Measurements from ENCODE around the gene CFAP410. TPM values are rescaled to one million over a fixed set of nuclear protein-coding genes. Genes with fewer than 3 reads are reported as not detected.

The CFAP410 gene
- total and polyA plus RNA-seq, 2 donors from 2014 or later: 23.3 to 45.3 TPM

- TF ChIP-seq, protein P1, sequence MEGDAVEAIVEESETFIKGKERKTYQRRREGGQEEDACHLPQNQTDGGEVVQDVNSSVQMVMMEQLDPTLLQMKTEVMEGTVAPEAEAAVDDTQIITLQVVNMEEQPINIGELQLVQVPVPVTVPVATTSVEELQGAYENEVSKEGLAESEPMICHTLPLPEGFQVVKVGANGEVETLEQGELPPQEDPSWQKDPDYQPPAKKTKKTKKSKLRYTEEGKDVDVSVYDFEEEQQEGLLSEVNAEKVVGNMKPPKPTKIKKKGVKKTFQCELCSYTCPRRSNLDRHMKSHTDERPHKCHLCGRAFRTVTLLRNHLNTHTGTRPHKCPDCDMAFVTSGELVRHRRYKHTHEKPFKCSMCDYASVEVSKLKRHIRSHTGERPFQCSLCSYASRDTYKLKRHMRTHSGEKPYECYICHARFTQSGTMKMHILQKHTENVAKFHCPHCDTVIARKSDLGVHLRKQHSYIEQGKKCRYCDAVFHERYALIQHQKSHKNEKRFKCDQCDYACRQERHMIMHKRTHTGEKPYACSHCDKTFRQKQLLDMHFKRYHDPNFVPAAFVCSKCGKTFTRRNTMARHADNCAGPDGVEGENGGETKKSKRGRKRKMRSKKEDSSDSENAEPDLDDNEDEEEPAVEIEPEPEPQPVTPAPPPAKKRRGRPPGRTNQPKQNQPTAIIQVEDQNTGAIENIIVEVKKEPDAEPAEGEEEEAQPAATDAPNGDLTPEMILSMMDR (IDR thresholded peaks at IDR 0.05; ENCODE audit: borderline replicate concordance, extremely low read depth, insufficient read depth): no peak
- peaks cover 3% of the 10 kb centered on the region for H3K27me3 ChIP-seq (ENCODE audit: control insufficient read depth, insufficient read depth, low read length)
- FAIRE-seq: no peak
- intact Hi-C loops (cut with DNase I): no loop called here
- no peak overlapping the region for H3K27ac ChIP-seq (ENCODE audit: low read depth in 2 of 2, low read length in 2 of 2)
- H3K9ac ChIP-seq (ENCODE audit: low read length in 3 of 3): no peak overlapping the region
- no peaks in the 10 kb centered on the region for H3K4me1 ChIP-seq (ENCODE audit: control insufficient read depth in 2 of 3, insufficient read depth in 2 of 3, low read depth in 1 of 3, low read length in 3 of 3)
- no peaks in the 10 kb centered on the region for H3K9me3 ChIP-seq (ENCODE audit: control insufficient read depth in 2 of 3, insufficient read depth in 1 of 3, low read length in 3 of 3)
- H3K36me3 ChIP-seq (ENCODE audit: control insufficient read depth in 2 of 3, insufficient read depth in 3 of 3, low read length in 3 of 3): no peaks in the 10 kb centered on the region
- no peak overlapping the region for H3K4me3 ChIP-seq (ENCODE audit: low read length in 3 of 3)
- peak in 1 of 5 donors; percentile 63 for DNase-seq
Observed at GRCh38 chr21:44357064-44357837, 18.1 kb upstream of the CFAP410 start.

- intact Hi-C loops (cut with DNase I): no loop called here
- H3K4me1 ChIP-seq (ENCODE audit: control insufficient read depth in 2 of 3, insufficient read depth in 2 of 3, low read depth in 1 of 3, low read length in 3 of 3): no peaks in the 10 kb centered on the region
- no peak overlapping the region for H3K4me3 ChIP-seq (ENCODE audit: low read length in 3 of 3)
- H3K9ac ChIP-seq (ENCODE audit: low read length in 3 of 3): no peak overlapping the region
- H3K36me3 ChIP-seq (ENCODE audit: control insufficient read depth in 2 of 3, insufficient read depth in 3 of 3, low read length in 3 of 3): no peaks in the 10 kb centered on the region
- peaks cover 3% of the 10 kb centered on the region for H3K27me3 ChIP-seq (ENCODE audit: control insufficient read depth, insufficient read depth, low read length)
- FAIRE-seq (no peak), DNase-seq (no peak)
- H3K27ac ChIP-seq (ENCODE audit: low read depth in 2 of 2, low read length in 2 of 2): no peak overlapping the region
- H3K9me3 ChIP-seq (ENCODE audit: control insufficient read depth in 2 of 3, insufficient read depth in 1 of 3, low read length in 3 of 3): no peaks in the 10 kb centered on the region
- TF ChIP-seq, protein P1 (IDR thresholded peaks at IDR 0.05; ENCODE audit: borderline replicate concordance, extremely low read depth, insufficient read depth): no peak
Observed at GRCh38 chr21:44356636-44357035, 17.4 kb upstream of the CFAP410 start.

DNA sequence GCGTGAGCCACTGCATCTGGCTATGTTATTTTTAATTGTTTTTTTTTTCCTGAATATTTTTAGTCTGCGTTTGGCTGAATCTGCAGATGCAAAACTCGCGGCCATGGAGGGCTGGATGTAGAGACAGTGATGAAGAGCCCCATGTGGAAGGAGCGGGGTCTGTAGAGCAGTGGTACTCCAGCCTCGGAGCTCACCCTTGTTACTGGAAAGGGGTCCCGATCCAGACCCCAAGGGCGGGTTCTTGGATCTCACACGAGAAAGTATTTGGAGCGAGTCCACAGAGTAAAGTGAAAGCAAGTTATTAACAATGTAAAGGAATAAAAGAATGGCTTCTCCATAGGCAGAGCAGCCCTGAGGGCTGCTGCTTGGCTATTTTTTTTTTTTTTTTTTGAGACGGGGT is 17.0 kb upstream of the CFAP410 start:
- Histone ChIP-seq H3K36me3 (ENCODE audit: control insufficient read depth in 2 of 3, insufficient read depth in 3 of 3, low read length in 3 of 3) (no peaks in the 10 kb centered on the region), H3K27me3 (ENCODE audit: control insufficient read depth, insufficient read depth, low read length) (peaks cover 6% of the 10 kb centered on the region), H3K9ac (ENCODE audit: low read length in 3 of 3) (no peak overlapping the region), H3K9me3 (ENCODE audit: control insufficient read depth in 2 of 3, insufficient read depth in 1 of 3, low read length in 3 of 3) (no peaks in the 10 kb centered on the region), H3K4me1 (ENCODE audit: control insufficient read depth in 2 of 3, insufficient read depth in 2 of 3, low read depth in 1 of 3, low read length in 3 of 3) (no peaks in the 10 kb centered on the region), H3K27ac (ENCODE audit: low read depth in 2 of 2, low read length in 2 of 2) (no peak overlapping the region), H3K4me3 (ENCODE audit: low read length in 3 of 3) (no peak overlapping the region)
- FAIRE-seq: no peak
- intact Hi-C loops (cut with DNase I): no loop called here
- no peak for DNase-seq
- TF ChIP-seq, protein P1 (IDR thresholded peaks at IDR 0.05; ENCODE audit: borderline replicate concordance, extremely low read depth, insufficient read depth): no peak

All from kidney (tissue), 14 donors.